ENCODE measurements around the gene LLGL2. TPM values are rescaled to one million over a fixed set of nuclear protein-coding genes. Genes with fewer than 3 reads are reported as not detected.

LLGL2 gene
- total RNA-seq, 2 donors from 2014 or later: 401 to 497 TPM

DNA sequence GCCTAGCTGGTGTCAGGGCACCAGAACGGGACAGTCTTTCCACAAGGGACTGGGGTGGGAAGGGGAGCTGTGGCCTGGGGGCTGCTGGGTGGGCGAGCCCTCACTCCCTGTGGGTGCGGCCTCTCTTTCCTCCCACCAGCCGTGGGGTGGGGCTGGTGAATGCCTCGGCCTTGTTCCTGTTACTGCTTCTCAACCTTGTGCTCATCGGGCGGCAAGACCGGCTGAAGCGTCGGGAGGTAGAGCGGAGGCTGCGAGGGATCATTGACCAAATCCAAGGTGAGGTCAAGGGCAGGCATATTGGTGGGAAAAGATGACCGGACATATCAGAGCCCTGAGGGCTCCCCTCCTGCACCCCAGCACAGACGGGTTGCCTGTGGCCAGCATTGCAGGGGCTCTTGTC is 39.3 kb upstream of the LLGL2 start:
- TF ChIP-seq, protein P1, sequence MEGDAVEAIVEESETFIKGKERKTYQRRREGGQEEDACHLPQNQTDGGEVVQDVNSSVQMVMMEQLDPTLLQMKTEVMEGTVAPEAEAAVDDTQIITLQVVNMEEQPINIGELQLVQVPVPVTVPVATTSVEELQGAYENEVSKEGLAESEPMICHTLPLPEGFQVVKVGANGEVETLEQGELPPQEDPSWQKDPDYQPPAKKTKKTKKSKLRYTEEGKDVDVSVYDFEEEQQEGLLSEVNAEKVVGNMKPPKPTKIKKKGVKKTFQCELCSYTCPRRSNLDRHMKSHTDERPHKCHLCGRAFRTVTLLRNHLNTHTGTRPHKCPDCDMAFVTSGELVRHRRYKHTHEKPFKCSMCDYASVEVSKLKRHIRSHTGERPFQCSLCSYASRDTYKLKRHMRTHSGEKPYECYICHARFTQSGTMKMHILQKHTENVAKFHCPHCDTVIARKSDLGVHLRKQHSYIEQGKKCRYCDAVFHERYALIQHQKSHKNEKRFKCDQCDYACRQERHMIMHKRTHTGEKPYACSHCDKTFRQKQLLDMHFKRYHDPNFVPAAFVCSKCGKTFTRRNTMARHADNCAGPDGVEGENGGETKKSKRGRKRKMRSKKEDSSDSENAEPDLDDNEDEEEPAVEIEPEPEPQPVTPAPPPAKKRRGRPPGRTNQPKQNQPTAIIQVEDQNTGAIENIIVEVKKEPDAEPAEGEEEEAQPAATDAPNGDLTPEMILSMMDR (IDR thresholded peaks at IDR 0.05): no peak
- no peak overlapping the region for H3K9ac ChIP-seq (ENCODE audit: low read depth in 2 of 2, low read length in 2 of 2)
- no peak overlapping the region for H3K27ac ChIP-seq
- no peak overlapping the region for H3K4me3 ChIP-seq
- H3K27me3 ChIP-seq: no peaks in the 10 kb centered on the region
- intact Hi-C loops (cut with DNase I): no loop called here
- peaks cover 11% of the 10 kb centered on the region for H3K4me1 ChIP-seq
- H3K9me3 ChIP-seq: no peaks in the 10 kb centered on the region
- no peak for DNase-seq
- no peaks in the 10 kb centered on the region for H3K36me3 ChIP-seq

DNA sequence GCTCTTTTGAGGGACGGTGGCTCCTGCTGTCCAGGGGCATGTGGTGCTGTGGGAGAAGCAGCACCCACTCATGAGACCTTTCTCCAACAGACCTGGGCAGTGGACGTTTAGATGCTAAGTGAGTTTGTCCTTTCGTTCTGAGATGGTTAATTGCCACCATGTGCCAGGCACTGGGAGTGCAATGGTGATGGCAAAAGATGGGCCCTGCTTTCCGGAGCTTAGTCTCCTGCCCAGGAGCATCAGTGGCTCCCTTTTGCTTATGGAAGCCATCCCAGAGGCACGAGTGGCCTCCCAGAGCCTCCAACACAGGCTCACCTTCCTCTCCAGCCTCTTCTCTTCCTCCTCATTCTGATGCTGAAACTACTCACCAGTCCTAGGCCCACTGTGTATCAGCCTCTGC is 38.5 kb upstream of the LLGL2 start:
- Histone ChIP-seq H3K36me3 (no peaks in the 10 kb centered on the region), H3K9me3 (no peaks in the 10 kb centered on the region), H3K9ac (ENCODE audit: low read depth in 2 of 2, low read length in 2 of 2) (no peak overlapping the region), H3K4me1 (peaks cover 11% of the 10 kb centered on the region), H3K4me3 (no peak overlapping the region), H3K27ac (peak overlapping the region; percentile 22), H3K27me3 (no peaks in the 10 kb centered on the region)
- intact Hi-C loops (cut with DNase I): no loop called here
- TF ChIP-seq, protein P1 (IDR thresholded peaks at IDR 0.05): no peak
- no peak for DNase-seq

DNA sequence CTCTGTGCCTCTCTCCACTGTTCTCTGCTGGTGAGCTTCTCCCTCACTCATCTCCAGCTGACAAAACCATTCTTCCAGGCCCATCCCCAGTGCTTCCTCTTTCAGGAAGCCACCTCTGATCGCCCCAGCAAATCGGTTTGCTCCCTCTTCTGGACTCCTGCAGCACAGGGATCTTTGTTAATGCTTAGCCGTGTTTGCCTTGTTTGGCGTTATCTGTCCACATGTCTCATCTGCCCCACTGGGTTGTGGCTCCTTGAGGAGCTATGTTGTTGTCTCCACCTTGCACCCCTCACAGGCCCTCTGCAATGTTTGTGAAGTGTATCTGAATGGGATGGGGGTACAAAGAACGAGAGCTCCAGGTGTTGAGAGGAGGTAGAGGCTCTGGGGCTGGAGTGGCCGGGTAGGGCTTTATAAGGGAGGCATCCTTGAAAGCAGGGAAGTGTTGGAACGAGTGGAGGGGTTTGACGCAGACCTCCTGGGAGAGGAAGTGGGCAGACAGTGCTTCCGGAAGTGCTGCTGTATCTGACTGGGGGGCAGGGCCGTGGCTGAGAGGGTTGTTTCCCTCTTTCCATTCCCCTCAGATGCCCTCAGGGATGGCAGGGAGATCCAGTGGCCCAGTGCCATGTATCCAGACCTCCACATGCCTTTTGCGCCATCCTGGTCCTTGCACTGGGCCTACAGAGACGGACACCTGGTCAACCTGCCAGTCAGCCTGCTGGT is 38.0 kb upstream of the LLGL2 start:
- TF ChIP-seq, protein P1 (IDR thresholded peaks at IDR 0.05): no peak
- Histone ChIP-seq H3K4me1 (peaks cover 11% of the 10 kb centered on the region), H3K27me3 (no peaks in the 10 kb centered on the region), H3K4me3 (no peak overlapping the region), H3K9ac (ENCODE audit: low read depth in 2 of 2, low read length in 2 of 2) (no peak overlapping the region), H3K9me3 (no peaks in the 10 kb centered on the region), H3K27ac (peak overlapping the region; percentile 22), H3K36me3 (no peaks in the 10 kb centered on the region)
- DNase-seq: peak; percentile 36
- intact Hi-C loops (cut with DNase I): no loop called here

DNA sequence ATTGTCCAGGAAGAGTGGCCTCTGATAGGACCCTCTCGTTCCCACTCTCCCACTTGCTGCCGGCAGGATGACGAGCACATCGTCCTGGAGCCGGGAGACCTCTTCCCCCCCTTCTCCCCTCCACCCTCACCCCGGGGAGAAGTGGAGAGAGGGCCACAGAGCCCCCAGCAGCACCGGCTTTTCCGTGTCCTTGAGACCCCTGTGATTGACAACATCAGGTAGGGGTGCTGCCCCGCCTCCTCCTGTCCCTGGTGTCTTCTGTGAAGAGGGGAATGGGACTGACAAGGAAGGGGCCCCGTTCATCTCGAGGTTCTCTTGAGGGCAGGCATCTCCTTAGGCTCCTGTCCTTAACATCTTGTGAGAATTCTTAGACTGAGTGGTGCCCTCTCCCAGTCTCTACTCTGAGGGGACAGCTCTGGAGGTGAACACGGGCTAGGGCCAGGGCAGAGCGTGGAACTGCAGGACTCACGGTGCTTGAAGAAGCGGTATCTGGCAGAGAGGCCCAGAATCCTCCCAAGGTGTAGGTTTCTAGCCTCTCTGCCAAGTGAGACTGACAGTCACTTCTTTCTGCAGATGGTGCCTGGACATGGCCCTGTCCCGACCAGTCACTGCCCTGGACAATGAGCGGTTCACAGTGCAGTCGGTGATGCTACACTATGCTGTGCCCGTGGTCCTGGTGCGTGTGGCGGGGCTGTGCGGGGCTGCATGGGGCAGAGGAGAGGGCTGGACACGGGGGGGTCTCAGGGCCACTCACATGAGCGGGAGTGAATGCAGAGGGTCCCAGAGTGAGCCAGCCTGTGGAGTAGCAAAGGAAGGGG is 36.6 kb upstream of the LLGL2 start:
- no peaks in the 10 kb centered on the region for H3K27me3 ChIP-seq
- H3K36me3 ChIP-seq: no peaks in the 10 kb centered on the region
- DNase-seq: no peak
- H3K27ac ChIP-seq: no peak overlapping the region
- no peaks in the 10 kb centered on the region for H3K9me3 ChIP-seq
- peak overlapping the region in 1 of 2 donors; percentile 18 for H3K9ac ChIP-seq (ENCODE audit: low read depth in 2 of 2, low read length in 2 of 2)
- intact Hi-C loops (cut with DNase I): no loop called here
- peaks cover 11% of the 10 kb centered on the region for H3K4me1 ChIP-seq
- H3K4me3 ChIP-seq: no peak overlapping the region
- TF ChIP-seq, protein P1 (IDR thresholded peaks at IDR 0.05): no peak

DNA sequence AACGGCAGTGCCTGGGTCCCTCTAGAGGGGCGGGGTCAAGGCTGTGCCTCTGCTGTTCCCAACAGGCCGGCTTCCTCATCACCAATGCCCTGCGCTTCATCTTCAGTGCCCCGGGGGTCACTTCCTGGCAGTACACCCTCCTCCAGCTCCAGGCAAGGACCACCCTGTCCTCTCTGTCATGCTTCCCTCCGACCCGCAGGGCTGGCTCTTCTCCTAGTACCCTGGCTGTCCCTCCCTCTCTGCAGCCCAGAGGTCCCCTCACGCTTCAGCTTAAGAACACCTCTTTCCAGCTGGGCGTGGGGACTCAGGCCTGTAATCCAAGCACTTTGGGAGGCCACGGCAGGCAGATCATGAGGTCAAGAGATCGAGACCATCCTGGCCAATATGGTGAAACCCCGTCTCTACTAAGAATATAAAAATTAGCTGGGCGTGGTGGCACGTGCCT is 36.0 kb upstream of the LLGL2 start:
- TF ChIP-seq, protein P1 (IDR thresholded peaks at IDR 0.05): no peak
- Histone ChIP-seq H3K4me3 (no peak overlapping the region), H3K4me1 (peaks cover 11% of the 10 kb centered on the region), H3K27me3 (no peaks in the 10 kb centered on the region), H3K27ac (peak overlapping the region; percentile 64), H3K36me3 (no peaks in the 10 kb centered on the region), H3K9me3 (no peaks in the 10 kb centered on the region), H3K9ac (ENCODE audit: low read depth in 2 of 2, low read length in 2 of 2) (peak overlapping the region in 1 of 2 donors; percentile 18)
- intact Hi-C loops (cut with DNase I): no loop called here
- no peak for DNase-seq
